ENCODE measurements around the gene PLAA.

DNA sequence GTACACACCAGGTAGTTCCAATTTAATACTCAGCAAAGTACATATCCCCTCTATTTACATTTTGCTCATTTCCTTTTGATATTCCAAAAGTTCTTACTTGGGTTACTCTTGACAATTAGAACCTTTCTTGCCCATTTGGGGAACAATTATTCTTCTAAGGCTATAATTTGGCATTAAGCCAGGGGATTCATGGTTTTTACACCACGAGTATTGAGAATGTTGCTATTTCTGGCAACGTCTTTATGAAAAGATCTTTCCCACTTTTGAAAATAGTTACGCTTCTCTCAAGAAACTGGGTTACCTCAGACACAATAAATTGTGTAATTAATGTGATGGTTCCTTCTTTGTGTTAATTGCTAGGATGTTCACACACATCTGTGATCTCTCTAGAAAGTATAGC is 43.0 kb downstream of the PLAA start:
- TF ChIP-seq SMC3 (IDR thresholded peaks at IDR 0.05; ENCODE audit: borderline replicate concordance, low read length) (no peak), HCFC1 (IDR thresholded peaks at IDR 0.05; ENCODE audit: low read length) (no peak), ZNF274 (IDR thresholded peaks at IDR 0.05; ENCODE audit: insufficient read depth, insufficient read length) (no peak), HDAC2 (IDR thresholded peaks at IDR 0.05) (no peak), POU2F2 (IDR thresholded peaks at IDR 0.05; ENCODE audit: borderline replicate concordance, low read depth, low read length) (no peak), EGR1 (IDR thresholded peaks at IDR 0.05; ENCODE audit: borderline replicate concordance in 1 of 2, low read depth in 2 of 2, low read length in 2 of 2) (no peak), MXI1 (IDR thresholded peaks at IDR 0.05; ENCODE audit: low read depth, low read length) (no peak), EP300 (IDR thresholded peaks at IDR 0.05; ENCODE audit: borderline replicate concordance in 1 of 2, control insufficient read depth in 1 of 2, low read depth in 2 of 2, low read length in 2 of 2) (no peak), YBX1 (IDR thresholded peaks at IDR 0.05) (no peak)
- TF ChIP-seq, protein P1, sequence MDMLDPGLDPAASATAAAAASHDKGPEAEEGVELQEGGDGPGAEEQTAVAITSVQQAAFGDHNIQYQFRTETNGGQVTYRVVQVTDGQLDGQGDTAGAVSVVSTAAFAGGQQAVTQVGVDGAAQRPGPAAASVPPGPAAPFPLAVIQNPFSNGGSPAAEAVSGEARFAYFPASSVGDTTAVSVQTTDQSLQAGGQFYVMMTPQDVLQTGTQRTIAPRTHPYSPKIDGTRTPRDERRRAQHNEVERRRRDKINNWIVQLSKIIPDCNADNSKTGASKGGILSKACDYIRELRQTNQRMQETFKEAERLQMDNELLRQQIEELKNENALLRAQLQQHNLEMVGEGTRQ (IDR thresholded peaks at IDR 0.05; ENCODE audit: borderline replicate concordance, low read depth, low read length), result no peak
- TF ChIP-seq, protein P2, sequence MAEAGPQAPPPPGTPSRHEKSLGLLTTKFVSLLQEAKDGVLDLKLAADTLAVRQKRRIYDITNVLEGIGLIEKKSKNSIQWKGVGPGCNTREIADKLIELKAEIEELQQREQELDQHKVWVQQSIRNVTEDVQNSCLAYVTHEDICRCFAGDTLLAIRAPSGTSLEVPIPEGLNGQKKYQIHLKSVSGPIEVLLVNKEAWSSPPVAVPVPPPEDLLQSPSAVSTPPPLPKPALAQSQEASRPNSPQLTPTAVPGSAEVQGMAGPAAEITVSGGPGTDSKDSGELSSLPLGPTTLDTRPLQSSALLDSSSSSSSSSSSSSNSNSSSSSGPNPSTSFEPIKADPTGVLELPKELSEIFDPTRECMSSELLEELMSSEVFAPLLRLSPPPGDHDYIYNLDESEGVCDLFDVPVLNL (IDR thresholded peaks at IDR 0.05; ENCODE audit: low read depth, low read length), result no peak
- TF ChIP-seq, protein P3, sequence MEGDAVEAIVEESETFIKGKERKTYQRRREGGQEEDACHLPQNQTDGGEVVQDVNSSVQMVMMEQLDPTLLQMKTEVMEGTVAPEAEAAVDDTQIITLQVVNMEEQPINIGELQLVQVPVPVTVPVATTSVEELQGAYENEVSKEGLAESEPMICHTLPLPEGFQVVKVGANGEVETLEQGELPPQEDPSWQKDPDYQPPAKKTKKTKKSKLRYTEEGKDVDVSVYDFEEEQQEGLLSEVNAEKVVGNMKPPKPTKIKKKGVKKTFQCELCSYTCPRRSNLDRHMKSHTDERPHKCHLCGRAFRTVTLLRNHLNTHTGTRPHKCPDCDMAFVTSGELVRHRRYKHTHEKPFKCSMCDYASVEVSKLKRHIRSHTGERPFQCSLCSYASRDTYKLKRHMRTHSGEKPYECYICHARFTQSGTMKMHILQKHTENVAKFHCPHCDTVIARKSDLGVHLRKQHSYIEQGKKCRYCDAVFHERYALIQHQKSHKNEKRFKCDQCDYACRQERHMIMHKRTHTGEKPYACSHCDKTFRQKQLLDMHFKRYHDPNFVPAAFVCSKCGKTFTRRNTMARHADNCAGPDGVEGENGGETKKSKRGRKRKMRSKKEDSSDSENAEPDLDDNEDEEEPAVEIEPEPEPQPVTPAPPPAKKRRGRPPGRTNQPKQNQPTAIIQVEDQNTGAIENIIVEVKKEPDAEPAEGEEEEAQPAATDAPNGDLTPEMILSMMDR (IDR thresholded peaks at IDR 0.05 in 2 of 3, conservative IDR thresholded peaks at IDR 0.05 in 1 of 3; ENCODE audit: control insufficient read depth in 2 of 3, extremely low read depth in 1 of 3, insufficient read depth in 1 of 3, low read depth in 3 of 3, low read length in 3 of 3), result no peak
- TF ChIP-seq, protein P4, sequence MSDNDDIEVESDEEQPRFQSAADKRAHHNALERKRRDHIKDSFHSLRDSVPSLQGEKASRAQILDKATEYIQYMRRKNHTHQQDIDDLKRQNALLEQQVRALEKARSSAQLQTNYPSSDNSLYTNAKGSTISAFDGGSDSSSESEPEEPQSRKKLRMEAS (IDR thresholded peaks at IDR 0.05; ENCODE audit: low read depth, low read length), result no peak
- TF ChIP-seq, protein P5, sequence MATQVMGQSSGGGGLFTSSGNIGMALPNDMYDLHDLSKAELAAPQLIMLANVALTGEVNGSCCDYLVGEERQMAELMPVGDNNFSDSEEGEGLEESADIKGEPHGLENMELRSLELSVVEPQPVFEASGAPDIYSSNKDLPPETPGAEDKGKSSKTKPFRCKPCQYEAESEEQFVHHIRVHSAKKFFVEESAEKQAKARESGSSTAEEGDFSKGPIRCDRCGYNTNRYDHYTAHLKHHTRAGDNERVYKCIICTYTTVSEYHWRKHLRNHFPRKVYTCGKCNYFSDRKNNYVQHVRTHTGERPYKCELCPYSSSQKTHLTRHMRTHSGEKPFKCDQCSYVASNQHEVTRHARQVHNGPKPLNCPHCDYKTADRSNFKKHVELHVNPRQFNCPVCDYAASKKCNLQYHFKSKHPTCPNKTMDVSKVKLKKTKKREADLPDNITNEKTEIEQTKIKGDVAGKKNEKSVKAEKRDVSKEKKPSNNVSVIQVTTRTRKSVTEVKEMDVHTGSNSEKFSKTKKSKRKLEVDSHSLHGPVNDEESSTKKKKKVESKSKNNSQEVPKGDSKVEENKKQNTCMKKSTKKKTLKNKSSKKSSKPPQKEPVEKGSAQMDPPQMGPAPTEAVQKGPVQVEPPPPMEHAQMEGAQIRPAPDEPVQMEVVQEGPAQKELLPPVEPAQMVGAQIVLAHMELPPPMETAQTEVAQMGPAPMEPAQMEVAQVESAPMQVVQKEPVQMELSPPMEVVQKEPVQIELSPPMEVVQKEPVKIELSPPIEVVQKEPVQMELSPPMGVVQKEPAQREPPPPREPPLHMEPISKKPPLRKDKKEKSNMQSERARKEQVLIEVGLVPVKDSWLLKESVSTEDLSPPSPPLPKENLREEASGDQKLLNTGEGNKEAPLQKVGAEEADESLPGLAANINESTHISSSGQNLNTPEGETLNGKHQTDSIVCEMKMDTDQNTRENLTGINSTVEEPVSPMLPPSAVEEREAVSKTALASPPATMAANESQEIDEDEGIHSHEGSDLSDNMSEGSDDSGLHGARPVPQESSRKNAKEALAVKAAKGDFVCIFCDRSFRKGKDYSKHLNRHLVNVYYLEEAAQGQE (IDR thresholded peaks at IDR 0.05; ENCODE audit: low read depth, low read length), result no peak
